Effector CD8-positive, alpha-beta T cell (primary cell): ENCODE measurements around the gene NEDD4L.
"Not testable (repeated sequence)": the region's sequence is repeated elsewhere in the genome, so short reads cannot be mapped to it uniquely, and the experiment has no call there.

Experiments
- DNase-seq: peaks from one replicate; lab custom pipeline; 2025; lab: John Stamatoyannopoulos, UW

The NEDD4L gene

GRCh38 chr18:58156516-58156915, 112.5 kb downstream of the NEDD4L start:
- DNase-seq, result no peak

- no peak for DNase-seq
Measured at GRCh38 chr18:58157237-58157636, 113.2 kb downstream of the NEDD4L start.

DNA sequence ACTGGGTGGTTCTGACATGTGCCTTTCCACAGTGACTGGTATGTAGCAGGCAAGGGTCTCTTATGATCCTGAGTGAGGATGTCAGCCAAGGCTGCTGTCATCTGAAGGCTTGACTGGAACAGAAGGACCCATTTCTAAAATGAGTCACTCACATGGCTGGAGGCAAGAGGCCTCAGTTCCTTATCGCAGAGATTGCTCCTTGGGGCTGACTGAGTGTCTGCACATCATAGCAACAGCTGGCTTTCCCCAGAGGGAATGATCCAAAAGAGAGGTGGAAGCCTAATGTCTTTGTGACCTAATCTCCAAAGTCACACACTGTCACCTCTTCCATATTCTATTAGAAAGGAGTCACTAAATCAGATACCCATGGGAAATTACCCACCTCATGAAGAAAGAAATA, 114.0 kb downstream of the NEDD4L start:
- no peak for DNase-seq

DNA sequence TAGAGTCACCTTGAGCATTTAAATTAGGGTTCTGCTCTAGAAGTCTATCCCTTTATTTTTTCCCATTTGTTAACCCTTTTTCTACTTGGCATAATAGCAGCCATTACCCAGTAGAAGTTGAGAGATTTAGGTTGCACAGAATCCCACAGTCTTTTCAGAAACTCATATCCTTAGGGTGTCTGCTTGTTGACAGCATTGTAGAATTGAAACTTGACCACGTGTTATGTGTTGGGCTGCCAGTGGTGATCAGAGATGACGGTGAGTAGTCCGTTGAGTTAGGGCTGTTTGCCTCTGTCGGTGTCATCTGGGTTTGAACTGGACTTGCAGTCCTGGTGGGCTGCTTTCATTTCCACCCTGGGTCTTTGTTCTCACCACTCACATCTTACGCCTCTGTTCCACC, 114.4 kb downstream of the NEDD4L start:
- no peak for DNase-seq

- no peak for DNase-seq
Measured at GRCh38 chr18:58161659-58162058, 117.6 kb downstream of the NEDD4L start.

- no peak for DNase-seq
Measured at GRCh38 chr18:58162127-58162526, 118.1 kb downstream of the NEDD4L start.

GRCh38 chr18:58163004-58163590, 119.1 kb downstream of the NEDD4L start:
- DNase-seq, result no peak

- DNase-seq, result no peak
Measured at GRCh38 chr18:58166278-58166844, 122.3 kb downstream of the NEDD4L start.

- no peak for DNase-seq
Measured at GRCh38 chr18:58167073-58167472, 123.0 kb downstream of the NEDD4L start.

- DNase-seq, result no peak
Measured at GRCh38 chr18:58168221-58168620, 124.2 kb downstream of the NEDD4L start.

GRCh38 chr18:58168993-58169392, 125.0 kb downstream of the NEDD4L start:
- no peak for DNase-seq

DNA sequence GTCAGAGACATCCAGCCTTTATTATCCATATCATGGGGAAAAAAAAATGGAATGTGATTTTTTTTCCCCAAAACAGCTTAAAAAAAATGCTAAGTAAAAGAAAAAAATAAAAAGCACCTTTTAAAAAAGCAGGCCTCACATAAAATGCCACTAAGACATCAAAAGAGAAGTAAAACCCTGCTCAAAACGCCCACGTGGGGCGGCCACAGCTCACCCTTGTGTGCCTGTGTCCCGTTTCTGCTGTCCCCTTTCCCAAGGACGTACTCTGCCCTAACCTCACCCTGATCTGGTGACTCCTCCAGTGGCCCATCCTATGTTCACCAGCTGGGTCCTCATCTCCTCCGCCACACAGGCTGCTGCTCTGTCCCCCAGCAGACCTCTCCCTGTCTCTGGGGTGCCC, 125.4 kb downstream of the NEDD4L start:
- no peak for DNase-seq

DNA sequence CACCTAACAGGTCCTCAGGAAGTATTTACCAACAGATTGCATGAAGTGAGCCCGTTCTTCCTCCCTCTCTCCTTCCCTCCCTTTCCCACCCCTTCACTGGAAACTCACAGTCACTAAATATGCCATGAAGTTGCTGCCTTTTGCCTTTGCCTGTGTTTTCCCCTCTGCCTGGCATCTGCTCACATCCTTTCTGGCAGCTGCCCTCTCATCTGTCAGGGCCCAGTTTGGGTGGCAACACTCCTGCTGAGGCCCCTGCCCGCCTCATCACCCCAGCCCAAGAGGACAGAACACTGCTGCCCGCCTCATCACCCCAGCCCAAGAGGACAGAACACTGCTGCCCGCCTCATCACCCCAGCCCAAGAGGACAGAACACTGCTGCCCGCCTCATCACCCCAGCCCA, 126.0 kb downstream of the NEDD4L start:
- not testable (repeated sequence) for DNase-seq

GRCh38 chr18:58172031-58172430, 128.0 kb downstream of the NEDD4L start:
- DNase-seq, result no peak

DNA sequence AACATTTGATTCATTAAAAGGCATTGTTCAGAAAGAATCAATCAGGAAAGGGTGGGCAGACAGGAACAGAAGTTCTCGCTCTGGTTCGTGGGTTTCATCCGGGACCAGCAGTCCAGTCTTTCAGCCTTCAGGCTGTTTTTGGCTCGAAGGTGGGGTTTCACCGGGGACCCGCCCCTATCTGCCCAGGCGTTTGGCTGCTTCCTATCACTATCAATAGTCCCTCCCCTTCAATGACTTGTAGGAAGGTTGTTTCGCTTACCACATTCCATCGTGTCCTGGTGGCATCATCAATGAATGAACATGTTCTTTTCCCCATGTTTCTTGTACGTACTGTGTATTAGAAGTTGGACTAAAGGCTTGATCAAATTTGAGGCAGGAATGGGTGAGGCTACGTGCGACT, 130.3 kb downstream of the NEDD4L start:
- no peak for DNase-seq

DNA sequence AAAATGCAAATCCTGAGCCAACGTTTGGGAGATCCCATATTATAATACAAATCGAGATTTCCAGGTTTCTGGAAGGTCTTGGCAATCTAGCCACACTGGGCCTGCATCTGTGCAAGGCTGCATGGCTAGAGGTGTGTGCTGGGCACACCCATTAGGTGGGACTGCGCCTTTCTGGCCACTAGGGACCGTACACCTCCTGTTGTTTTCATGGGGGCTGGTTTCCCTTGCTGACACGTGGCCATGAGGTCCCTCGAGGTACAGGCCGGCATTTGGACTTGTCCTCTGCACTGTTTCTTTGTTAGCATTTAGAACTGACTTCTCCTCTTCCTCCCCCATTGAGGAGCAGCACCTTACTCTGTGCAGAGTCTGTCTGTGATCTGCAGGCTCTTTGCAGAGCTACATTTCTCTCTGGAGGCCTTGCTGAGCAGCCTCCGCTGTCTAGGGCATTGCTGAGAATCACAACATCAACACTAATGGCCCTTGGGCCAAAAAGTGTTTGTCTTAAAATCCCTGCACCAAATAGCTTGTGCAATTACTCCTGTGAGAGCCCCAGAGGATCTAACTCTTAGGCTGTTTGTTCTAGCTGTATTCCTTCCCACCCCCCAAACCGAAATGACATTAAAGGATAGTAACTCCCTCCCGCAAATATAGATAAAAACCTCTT, 131.2 kb downstream of the NEDD4L start:
- no peak for DNase-seq

DNA sequence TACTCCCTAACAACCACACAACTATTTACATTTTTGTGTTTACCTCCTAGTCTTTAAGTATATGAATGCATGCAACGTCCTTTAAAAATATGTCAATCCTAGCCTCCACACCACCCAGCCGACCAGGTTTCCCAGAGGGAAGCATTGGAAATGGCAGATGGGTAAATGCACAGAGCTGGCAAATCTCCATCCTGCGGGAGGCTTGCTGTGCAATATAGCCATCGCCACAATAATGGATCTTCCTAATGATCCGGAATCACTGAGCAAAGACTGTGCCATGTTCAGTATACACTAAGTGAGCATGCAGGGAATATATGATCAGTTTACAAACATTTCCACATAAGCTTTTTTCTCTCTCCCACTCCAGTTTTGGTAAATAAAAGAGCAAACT, 131.8 kb downstream of the NEDD4L start:
- DNase-seq, result no peak

DNA sequence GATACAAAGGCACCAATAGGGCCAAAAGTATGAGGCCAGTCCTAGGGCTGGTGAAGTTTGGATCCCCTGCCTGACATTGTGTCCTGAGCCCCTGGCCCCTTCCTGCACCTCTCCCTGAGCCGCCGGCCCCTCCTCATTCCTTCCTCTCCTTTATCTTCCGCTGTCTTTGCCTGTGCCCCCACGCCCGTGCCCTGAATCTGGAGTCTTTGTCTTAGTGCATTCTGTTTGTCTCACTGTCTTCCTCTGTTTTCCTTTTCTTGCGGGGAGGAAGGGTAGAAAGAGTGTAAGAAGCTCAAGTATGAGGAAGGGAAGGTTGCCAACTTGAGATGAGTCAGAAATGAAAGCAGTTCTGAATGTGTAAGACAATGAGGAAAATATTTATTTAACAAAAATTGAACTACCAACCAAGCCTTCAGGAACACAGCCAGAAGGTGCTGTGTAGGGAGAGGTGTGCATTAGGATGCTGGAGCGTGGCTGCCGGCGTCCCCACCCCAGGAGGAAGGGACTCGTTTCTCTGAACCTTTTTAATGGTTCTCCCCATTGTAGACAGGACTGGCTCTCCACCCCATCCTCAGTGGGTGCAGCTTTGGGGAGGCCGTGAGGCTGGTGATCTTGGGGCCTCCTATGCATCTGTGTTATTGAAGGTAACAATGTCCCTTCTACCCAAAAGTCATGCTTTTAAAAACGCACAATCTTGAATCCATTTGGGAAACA, 133.1 kb downstream of the NEDD4L start:
- DNase-seq, result no peak

GRCh38 chr18:58177896-58178470, 134.0 kb downstream of the NEDD4L start:
- no peak for DNase-seq

DNA sequence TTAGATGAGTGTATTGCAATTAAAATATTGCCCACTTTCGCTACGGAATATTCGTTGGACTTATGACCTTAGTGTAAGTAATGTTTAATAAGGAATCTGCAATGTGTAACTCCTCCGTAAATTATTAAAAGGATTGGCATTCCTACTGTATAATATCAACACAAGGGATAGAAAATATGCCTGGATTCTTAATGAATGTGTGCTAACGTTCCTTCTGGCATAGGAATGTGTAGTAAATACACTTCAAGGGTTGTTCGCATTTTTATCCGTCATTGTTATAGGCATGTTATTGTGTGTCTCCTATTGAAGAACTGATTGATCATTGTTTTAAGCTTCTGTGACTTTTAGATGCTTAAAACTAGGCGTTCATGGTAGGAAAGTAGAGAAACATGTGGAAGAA, 134.5 kb downstream of the NEDD4L start:
- no peak for DNase-seq

DNA sequence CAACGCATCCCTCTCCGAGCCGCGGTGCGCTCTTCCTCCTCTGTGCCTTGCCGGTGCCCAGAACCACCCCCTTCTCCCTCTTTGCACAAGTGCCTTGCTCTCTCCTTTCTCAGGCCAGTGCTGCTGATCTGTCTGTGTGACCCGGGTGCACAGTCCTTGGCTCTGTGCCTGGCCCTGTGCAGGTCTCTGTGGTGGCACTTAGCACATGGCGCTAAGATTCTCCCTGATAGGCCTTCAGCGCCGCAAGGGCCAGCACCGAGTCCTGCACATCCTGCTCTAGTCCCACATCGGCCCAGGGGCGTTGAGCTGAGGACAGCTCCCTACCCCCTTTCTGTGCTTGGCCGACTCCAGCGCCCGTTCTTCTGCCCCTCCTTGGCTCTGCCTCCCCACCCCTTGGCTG, 136.1 kb downstream of the NEDD4L start:
- no peak for DNase-seq

- DNase-seq, result peak; percentile 30
Measured at GRCh38 chr18:58180738-58181353, 136.8 kb downstream of the NEDD4L start.
